Stomach smooth muscle (tissue), 2 donors: ENCODE measurements around the gene KRT28.

Source experiments
- H3K27ac ChIP-seq: one replicate; pipeline ENCODE4 v1.7.0; 2013; ENCODE audit warnings: mild to moderate bottlenecking, low read length, inconsistent platforms
- H3K27me3 ChIP-seq, 2 donors: one replicate each; pipeline ENCODE4 v1.7.0; 2013; ENCODE audit warnings: low read length in 2 of 2; ENCODE audit not compliant: insufficient read depth in 2 of 2, control insufficient read depth in 1 of 2
- H3K36me3 ChIP-seq, 2 donors: one replicate each; pipeline ENCODE4 v1.7.0; 2013; ENCODE audit warnings: low read length in 2 of 2; ENCODE audit not compliant: control insufficient read depth in 2 of 2, insufficient read depth in 2 of 2
- H3K4me1 ChIP-seq: one replicate; pipeline ENCODE4 v1.7.0; 2013; ENCODE audit warnings: low read length; ENCODE audit not compliant: control insufficient read depth, insufficient read depth
- H3K4me3 ChIP-seq, 2 donors: one replicate each; pipeline ENCODE4 v1.7.0; 2013; ENCODE audit warnings: low read length in 2 of 2
- H3K9ac ChIP-seq, 2 donors: one replicate each; pipeline ENCODE4 v1.7.0; 2013; ENCODE audit warnings: low read length in 2 of 2, mild to moderate bottlenecking in 1 of 2
- H3K9me3 ChIP-seq, 2 donors: one replicate each; pipeline ENCODE4 v1.7.0; 2013; ENCODE audit warnings: low read length in 2 of 2; ENCODE audit not compliant: control insufficient read depth in 2 of 2
- donor health status: healthy.
- donor health status: Pancreatic carcinoma.

KRT28 gene

DNA sequence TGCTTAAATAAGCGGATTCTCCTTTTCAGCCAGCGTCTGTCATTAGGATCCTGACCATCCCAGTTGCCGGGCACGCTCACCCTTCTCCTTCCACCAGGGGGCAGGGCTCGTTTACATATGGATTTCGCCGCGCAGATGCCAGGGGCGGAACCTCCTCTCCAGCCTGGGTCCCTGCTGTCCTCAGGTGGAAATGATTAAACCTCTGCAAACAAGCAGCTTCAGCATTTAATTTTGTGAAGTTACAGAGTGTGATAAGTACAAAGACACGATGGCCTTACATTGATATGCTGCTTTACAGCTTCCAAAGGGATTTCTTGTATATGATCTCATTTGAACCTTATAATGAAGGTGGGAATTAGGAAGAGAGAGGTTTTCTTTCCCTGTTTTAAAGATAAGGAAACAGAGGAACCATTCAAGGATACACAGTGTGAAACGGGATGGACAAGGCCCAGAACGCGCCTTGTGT lies 3.9 kb upstream of the KRT28 start:
- H3K4me1 ChIP-seq = no peaks in the 10 kb centered on the region
- peaks cover 17 to 18% of the 10 kb centered on the region in 2 donors for H3K27me3 ChIP-seq
- no peaks in the 10 kb centered on the region for H3K9me3 ChIP-seq
- no peak overlapping the region for H3K27ac ChIP-seq
- H3K9ac ChIP-seq = no peak overlapping the region
- H3K36me3 ChIP-seq = no peaks in the 10 kb centered on the region
- H3K4me3 ChIP-seq = no peak overlapping the region

DNA sequence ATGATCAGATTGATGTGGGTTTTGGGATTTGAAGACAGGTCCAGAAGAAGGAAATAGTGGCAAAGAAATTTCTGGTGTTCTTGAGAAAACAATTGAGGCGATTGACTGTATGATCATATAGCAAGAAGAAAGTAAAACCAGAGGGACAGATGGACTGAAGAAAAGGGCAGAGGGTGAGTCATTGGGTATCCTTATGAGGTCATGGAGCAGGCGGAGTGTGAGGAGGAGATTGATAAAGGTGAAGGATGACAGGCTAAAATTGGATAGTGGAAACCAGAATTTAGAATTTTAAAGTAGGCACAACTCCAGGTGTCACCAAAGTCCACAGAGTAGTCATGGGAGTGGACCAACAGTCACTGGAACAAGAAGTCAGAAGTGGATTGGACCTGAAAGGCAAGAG lies 1.4 kb upstream of the KRT28 start:
- Histone ChIP-seq H3K9ac (no peak overlapping the region), H3K27ac (no peak overlapping the region), H3K27me3 (peaks cover 20 to 27% of the 10 kb centered on the region in 2 donors), H3K36me3 (no peaks in the 10 kb centered on the region), H3K4me3 (no peak overlapping the region), H3K4me1 (no peaks in the 10 kb centered on the region), H3K9me3 (no peaks in the 10 kb centered on the region)

DNA sequence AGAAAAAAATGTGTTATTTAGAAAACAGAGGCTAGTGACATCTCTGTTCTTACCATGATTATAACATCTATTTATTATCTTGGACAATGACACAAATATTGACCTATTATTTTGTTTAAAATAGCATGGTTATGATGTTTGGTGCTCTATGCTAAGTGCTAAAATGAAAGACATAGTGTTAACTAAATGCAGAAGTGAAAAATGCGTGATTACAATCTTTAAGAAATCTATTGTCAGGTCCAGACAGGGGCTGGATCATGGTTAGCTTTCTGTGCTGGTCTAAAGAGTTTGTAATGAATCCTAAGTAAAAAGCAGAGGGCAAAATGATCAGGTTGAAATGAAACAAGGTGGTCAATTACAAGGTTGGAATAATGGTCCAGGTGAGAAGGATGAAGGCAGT lies 622 bp upstream of the KRT28 start:
- Histone ChIP-seq H3K4me3 (no peak overlapping the region), H3K27ac (no peak overlapping the region), H3K36me3 (no peaks in the 10 kb centered on the region), H3K9me3 (no peaks in the 10 kb centered on the region), H3K4me1 (no peaks in the 10 kb centered on the region), H3K9ac (no peak overlapping the region), H3K27me3 (peaks cover 25 to 28% of the 10 kb centered on the region in 2 donors)

DNA sequence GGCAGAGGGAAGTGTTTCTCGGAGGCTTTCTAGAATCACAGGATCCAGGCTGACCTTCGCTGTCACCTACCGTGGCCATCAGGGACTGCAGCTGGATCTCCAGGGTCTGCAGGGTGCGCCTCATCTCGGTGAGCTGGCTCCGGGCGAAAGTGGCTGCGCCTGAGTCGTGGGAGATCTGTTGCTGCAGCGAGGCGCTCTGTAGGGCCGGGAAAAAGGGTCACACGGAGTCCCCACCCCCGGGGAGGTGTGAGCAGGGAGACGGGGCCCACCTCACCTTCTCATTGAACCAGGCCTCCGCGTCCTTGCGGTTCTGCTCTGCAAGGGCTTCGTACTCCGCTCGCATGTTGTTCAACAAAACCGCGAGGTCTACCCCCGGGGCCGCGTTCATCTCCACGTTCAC lies 2.9 kb downstream of the KRT28 start:
- Histone ChIP-seq H3K27me3 (peaks cover 19 to 23% of the 10 kb centered on the region in 2 donors), H3K27ac (no peak overlapping the region), H3K9me3 (no peaks in the 10 kb centered on the region), H3K9ac (no peak overlapping the region), H3K4me3 (no peak overlapping the region), H3K4me1 (no peaks in the 10 kb centered on the region), H3K36me3 (no peaks in the 10 kb centered on the region)

DNA sequence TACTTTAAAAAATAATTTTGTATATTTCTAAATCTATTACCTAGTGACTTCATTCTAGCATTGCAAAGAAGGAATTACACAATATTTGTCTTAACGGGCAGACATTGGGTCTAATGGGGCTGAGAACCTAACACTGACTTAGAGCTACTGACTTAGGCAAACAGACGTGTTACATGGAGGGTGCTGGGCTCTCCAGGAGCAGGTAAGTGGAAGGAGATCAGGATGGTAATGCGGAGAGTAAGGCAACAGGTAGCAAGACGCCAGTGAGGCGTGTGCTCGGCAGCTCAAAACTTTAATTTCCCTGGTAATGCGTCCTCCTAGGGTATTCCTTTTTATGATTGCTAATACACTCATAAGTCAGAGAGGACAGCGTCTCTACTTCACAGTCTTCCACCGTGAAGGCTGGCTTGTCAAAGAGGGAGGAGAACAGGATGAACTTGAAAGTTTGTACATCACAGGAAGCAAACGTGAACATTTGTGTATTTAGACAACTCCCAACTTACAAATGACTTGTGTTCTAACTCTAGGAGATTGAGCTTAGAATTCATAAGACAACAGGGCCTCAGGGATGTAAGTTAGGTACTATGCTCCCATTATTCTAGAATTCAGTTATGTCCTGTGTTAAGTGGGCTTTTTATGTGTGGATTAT lies 4.6 kb downstream of the KRT28 start:
- H3K27ac ChIP-seq = no peak overlapping the region
- H3K36me3 ChIP-seq = no peaks in the 10 kb centered on the region
- no peaks in the 10 kb centered on the region for H3K9me3 ChIP-seq

DNA sequence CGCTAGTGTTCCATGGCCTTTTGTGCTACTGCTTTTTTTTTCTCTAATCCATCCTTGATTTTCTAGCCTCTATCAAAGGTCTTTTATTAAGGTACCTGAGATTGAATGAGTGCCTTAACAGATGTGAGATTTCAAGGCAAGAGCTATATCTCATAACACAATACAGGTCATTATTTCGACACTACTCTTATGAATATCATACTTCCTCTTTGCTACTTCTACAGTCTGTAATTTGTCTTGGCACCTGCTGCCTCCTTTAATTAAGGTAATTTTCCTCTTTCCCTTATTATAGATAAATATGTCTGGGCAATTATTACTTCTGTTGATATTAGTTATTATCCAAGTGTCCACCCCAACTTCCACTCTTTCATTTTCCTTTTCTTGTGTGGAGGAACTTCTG lies 5.3 kb downstream of the KRT28 start:
- Histone ChIP-seq H3K4me1 (no peaks in the 10 kb centered on the region), H3K27me3 (peaks cover 12 to 13% of the 10 kb centered on the region in 2 donors), H3K36me3 (no peaks in the 10 kb centered on the region), H3K4me3 (no peak overlapping the region), H3K9ac (no peak overlapping the region), H3K9me3 (no peaks in the 10 kb centered on the region), H3K27ac (no peak overlapping the region)

More for the DNA sequence above, 4.6 kb downstream of the KRT28 start:
- no peak overlapping the region for H3K9ac ChIP-seq
- H3K4me3 ChIP-seq = no peak overlapping the region
- H3K27me3 ChIP-seq = peaks cover 13 to 16% of the 10 kb centered on the region in 2 donors
- H3K4me1 ChIP-seq = no peaks in the 10 kb centered on the region

DNA sequence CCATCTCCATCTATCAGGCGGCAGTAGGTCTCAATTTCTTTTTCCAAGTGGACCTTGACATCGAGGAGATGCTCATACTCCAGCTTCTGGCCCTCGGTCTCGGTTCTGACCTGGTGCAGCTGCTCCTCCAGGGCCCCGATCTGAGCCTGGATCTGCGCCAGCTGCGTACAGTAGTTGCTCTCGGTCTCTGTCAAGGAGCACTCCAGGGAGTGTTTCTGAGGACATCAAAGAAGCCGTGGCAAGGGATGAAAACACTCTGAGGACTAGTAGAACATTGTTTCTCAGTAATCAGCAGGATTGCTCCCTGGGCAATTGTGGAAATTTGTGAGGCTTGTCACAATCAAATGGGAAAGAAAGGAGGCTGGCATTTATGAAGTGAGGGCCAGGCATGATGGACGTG lies 5.9 kb downstream of the KRT28 start:
- H3K27me3 ChIP-seq = peaks cover 10 to 13% of the 10 kb centered on the region in 2 donors
- no peak overlapping the region for H3K27ac ChIP-seq
- H3K36me3 ChIP-seq = no peaks in the 10 kb centered on the region
- no peaks in the 10 kb centered on the region for H3K9me3 ChIP-seq
- H3K4me3 ChIP-seq = no peak overlapping the region
- no peaks in the 10 kb centered on the region for H3K4me1 ChIP-seq
- H3K9ac ChIP-seq = no peak overlapping the region

DNA sequence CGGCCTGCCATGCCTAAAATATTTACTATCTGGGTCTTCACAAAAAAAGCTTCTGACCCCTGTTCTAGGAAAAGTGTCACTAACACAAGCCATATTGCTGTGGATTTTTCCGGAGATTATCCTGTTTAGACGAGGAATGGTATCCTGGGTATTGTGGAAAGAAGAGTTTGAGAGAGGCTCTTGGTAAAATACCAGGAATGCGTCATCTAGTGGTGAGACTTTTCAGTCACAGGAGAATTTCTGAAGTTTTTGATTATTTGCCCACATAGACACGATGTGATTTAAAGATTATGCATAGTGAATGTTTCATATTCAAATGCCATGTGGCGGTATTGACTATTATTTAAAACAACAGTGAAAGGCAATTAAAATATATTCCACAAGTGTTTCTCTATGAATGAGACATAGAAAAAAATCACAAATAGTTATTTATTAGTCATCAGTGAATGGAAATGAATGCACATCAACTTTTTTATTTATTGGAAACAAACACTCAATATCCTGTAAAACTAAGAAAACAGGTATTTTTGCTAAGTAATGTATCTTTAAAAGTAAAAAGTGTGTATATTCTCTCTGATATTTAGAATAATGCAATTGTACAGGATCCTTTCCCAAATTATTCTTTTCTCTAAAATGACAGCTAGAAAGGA lies 7.8 kb downstream of the KRT28 start:
- Histone ChIP-seq H3K9me3 (no peaks in the 10 kb centered on the region), H3K36me3 (no peaks in the 10 kb centered on the region), H3K4me1 (no peaks in the 10 kb centered on the region), H3K27ac (no peak overlapping the region), H3K9ac (no peak overlapping the region), H3K4me3 (no peak overlapping the region), H3K27me3 (peaks cover 6 to 13% of the 10 kb centered on the region in 2 donors)

DNA sequence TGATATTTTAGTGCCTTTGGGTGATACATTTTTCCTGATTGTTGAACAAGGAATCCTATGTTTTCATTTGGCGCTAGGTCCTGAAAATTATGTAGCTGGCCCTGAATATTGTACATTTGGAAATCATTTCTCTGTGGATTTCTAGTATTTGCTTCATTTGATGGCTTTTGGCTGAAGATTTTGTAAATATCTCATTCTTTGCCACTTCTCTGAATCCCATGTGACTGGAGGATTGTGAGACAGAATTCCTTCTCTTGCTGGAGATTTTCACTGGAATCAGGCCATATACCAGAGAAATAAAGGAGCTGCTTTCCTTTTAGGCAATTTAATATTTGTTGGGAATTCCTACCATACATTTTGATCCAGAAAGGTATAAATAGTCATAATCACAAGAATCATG lies 8.6 kb downstream of the KRT28 start:
- Histone ChIP-seq H3K9ac (no peak overlapping the region), H3K36me3 (no peaks in the 10 kb centered on the region), H3K9me3 (no peaks in the 10 kb centered on the region), H3K27ac (no peak overlapping the region), H3K4me3 (no peak overlapping the region), H3K4me1 (no peaks in the 10 kb centered on the region), H3K27me3 (peaks cover under 1 to 6% of the 10 kb centered on the region in 2 donors)

DNA sequence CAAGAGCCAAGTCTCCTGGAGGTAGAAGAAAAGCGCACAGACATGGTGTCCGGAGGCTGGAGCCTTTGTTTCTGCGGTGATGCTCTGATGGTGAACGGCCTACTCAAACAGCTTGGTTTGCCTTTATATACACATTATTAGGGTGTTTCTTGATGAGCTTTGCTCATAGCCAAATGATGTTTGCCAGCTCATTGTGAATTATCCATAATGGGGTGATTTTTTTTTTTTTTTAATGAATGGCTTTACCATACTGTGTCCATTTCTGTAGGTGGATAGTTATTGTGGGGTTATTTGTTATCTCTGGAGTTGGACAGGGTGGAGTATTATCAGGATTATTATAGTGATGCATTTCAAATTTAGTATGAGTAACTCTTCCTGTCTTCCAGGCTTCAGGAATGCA lies 17.3 kb downstream of the KRT28 start, which contains the start of gene KRT27:
KRT27 (minus strand) TSS at position 101 of the 400 bp plus-strand sequence; CDS start at position 44, 57 bp downstream.
- H3K27me3 ChIP-seq = peaks cover 2 to 14% of the 10 kb centered on the region in 2 donors
- no peaks in the 10 kb centered on the region for H3K36me3 ChIP-seq
- no peak within 1 kb of the TSS for H3K4me3 ChIP-seq
- no peaks in the 10 kb centered on the region for H3K9me3 ChIP-seq
- H3K4me1 ChIP-seq = no peaks in the 10 kb centered on the region
- H3K27ac ChIP-seq = no peak within 1 kb of the TSS
- H3K9ac ChIP-seq = no peak within 1 kb of the TSS
